SK-N-SH treated with all-trans-retinoic acid at 6 μM for 48 hours (cell line): ENCODE data around the gene RTN4R.
"Not testable (repeated sequence)": the region's sequence is repeated elsewhere in the genome, so short reads cannot be mapped to it uniquely, and the experiment has no call there.

ENCODE experiments used
- ARNTL ChIP-seq: fragments of 450-650 bp; formaldehyde crosslinking; IDR thresholded peaks from 2 replicates; pipeline ENCODE4 v1.5.0; 2020; ENCODE audit warnings: low read depth, mild to moderate bottlenecking, moderate library complexity, borderline replicate concordance
- CSDC2 ChIP-seq: fragments of 250-450 bp; sonication (Bioruptor Pico); IDR thresholded peaks from 2 replicates; pipeline ENCODE4 v1.5.0; 2020; ENCODE audit warnings: mild to moderate bottlenecking, moderate library complexity
- OSR1 ChIP-seq: fragments of 250-450 bp; sonication (Bioruptor Pico); IDR thresholded peaks from 2 replicates; pipeline ENCODE4 v1.8.0; 2022; ENCODE audit warnings: moderate library complexity, mild to moderate bottlenecking, inconsistent platforms
- PATZ1 ChIP-seq: fragments of 250-450 bp; sonication (Bioruptor Pico); IDR thresholded peaks from 2 replicates; pipeline ENCODE4 v1.8.0; 2020; ENCODE audit warnings: mild to moderate bottlenecking, moderate library complexity, borderline replicate concordance

- not testable (repeated sequence) for TF ChIP-seq ARNTL; OSR1; CSDC2 (CRISPR knock-in tag); PATZ1 (CRISPR knock-in tag)
Observed at GRCh38 chr22:20313306-20314077, 45.4 kb upstream of the RTN4R start.
